Adrenal gland (tissue), 19 donors: ENCODE measurements around the gene DNAH2. TPM values are rescaled to one million over a fixed set of nuclear protein-coding genes. Genes with fewer than 3 reads are reported as not detected.

Experiments
- DNase-seq, 7 donors: peaks; one replicate each; pipeline ENCODE4 v3.0.0-alpha.2; 2019 to 2020
- H3K27ac ChIP-seq, 5 donors: fragments of 200-600 bp; sonication (generic) in 4 of 5; 1 replicate in 3 of 5; 2 replicates in 2 of 5; pipeline versions ENCODE4 v1.5.1 to v1.8.0; 2016 to 2020; ENCODE audit warnings: mild to moderate bottlenecking in 1 of 5
- H3K27me3 ChIP-seq: fragments of 200-600 bp; 2 replicates; pipeline ENCODE4 v1.8.0; 2021
- H3K36me3 ChIP-seq, 2 donors: fragments of 200-600 bp; replicated peaks in 1 of 2; 1 replicate in 1 of 2; 2 replicates in 1 of 2; pipeline versions ENCODE4 v1.5.1 to v1.8.0; 2018 to 2022
- H3K4me1 ChIP-seq, 2 donors: fragments of 200-600 bp; replicated peaks in 1 of 2; 1 replicate in 1 of 2; 2 replicates in 1 of 2; pipeline versions ENCODE4 v1.5.1 to v1.8.0; 2018 to 2021
- H3K4me3 ChIP-seq, 4 donors: fragments of 200-600 bp; sonication (generic) in 3 of 4; one replicate each; pipeline ENCODE4 v1.5.1; 2016 to 2018
- H3K9me3 ChIP-seq, 3 donors: fragments of 200-600 bp; sonication (generic) in 1 of 3; replicated peaks in 1 of 3; 1 replicate in 2 of 3; 2 replicates in 1 of 3; pipeline versions ENCODE4 v1.5.1 to v1.8.0; 2016 to 2021
- CTCF ChIP-seq, 6 experiments: fragments of 450-650 bp in 4 of 6; fragments of 200-600 bp in 2 of 6; sonication (generic) in 1 of 6; IDR thresholded peaks; 1 replicate in 5 of 6; 2 replicates in 1 of 6; pipeline versions ENCODE4 v1.5.1 to v1.8.0; 2016 to 2021; ENCODE audit warnings: antibody characterized with exemption in 6 of 6, mild to moderate bottlenecking in 2 of 6, moderate library complexity in 1 of 6
- POLR2A ChIP-seq, 2 donors: fragments of 450-650 bp; IDR thresholded peaks; one replicate each; pipeline ENCODE4 v1.6.1; 2017; ENCODE audit warnings: antibody characterized with exemption in 2 of 2, mild to moderate bottlenecking in 2 of 2, moderate library complexity in 1 of 2
- WGBS, 4 donors: extraction: QIAGEN DNeasy Blood & Tissue Kit in 2 of 4; methylation state at CpG; one replicate each; pipeline versions ENCODE4 v1.1.5 to v1.1.7; 2013 to 2017; 5-methylcytosine and 5-hydroxymethylcytosine counted together
- intact Hi-C, 2 donors: fragments of 100-400 bp; cut with DNase I; formaldehyde crosslinking; loops; one replicate each; pipeline versions ENCODE4 v1.14.1 to v1.15.0; 2022 to 2023
- long read RNA-seq, 10 donors: library from polyadenylated mRNA in 3 of 10; unstranded in 2 of 10; stranded (forward) in 1 of 10; transcript quantifications; one replicate each; pipeline ENCODE4 v2.0.0 and lab custom pipeline, GENCODE V29; 2021 to 2026
- polyA plus RNA-seq, 3 donors: library from polyadenylated mRNA; stranded (reverse); fragments of 200-250 nt in 2 of 3; fragments of 350-450 nt in 1 of 3; fragmentation: Illumina TruSeq in 1 of 3; extraction: RNeasy Lipid Tissue Mini Kit (QIAGEN cat#74804) in 1 of 3; gene quantifications; one replicate each; pipeline ENCODE4 v1.2.3, GENCODE V29; 2013 to 2014
- total RNA-seq, 9 donors: library from RNA; depleted of rRNA in 4 of 9; stranded (reverse); fragments of >200 nt in 4 of 9; fragments of 120-200 nt in 1 of 9; fragmentation: NEBNext Ultra II Directional in 1 of 9; extraction: Animal tissue kit (Norgen Biotek cat#: 25700) in 1 of 9; gene quantifications; one replicate each; pipeline versions ENCODE4 v1.1.0 to v1.2.4, GENCODE V29; 2013 to 2023
- donor health status: healthy with polysubstance abuse.
- donor health status: Bipolar disorder and iron deficiency.
- donor health status: DM: yes; HTN: yes; CAD: no.
- donor health status: DM: no; HTN: no; CAD: no.
- donor health status: DM: no; HTN: no; CAD: no.
- donor health status: DM: yes; HTN: yes; CAD: no.

The DNAH2 gene, protein sequence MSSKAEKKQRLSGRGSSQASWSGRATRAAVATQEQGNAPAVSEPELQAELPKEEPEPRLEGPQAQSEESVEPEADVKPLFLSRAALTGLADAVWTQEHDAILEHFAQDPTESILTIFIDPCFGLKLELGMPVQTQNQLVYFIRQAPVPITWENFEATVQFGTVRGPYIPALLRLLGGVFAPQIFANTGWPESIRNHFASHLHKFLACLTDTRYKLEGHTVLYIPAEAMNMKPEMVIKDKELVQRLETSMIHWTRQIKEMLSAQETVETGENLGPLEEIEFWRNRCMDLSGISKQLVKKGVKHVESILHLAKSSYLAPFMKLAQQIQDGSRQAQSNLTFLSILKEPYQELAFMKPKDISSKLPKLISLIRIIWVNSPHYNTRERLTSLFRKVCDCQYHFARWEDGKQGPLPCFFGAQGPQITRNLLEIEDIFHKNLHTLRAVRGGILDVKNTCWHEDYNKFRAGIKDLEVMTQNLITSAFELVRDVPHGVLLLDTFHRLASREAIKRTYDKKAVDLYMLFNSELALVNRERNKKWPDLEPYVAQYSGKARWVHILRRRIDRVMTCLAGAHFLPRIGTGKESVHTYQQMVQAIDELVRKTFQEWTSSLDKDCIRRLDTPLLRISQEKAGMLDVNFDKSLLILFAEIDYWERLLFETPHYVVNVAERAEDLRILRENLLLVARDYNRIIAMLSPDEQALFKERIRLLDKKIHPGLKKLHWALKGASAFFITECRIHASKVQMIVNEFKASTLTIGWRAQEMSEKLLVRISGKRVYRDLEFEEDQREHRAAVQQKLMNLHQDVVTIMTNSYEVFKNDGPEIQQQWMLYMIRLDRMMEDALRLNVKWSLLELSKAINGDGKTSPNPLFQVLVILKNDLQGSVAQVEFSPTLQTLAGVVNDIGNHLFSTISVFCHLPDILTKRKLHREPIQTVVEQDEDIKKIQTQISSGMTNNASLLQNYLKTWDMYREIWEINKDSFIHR (N-terminal part only)
- total RNA-seq, result under 1 TPM; 0.04 to 0.26 (median 0.11) TPM
- under 1 TPM; 0.02 to 0.08 (median 0.07) TPM for polyA plus RNA-seq
- long read RNA-seq, donor 1, result 0 reads
- long read RNA-seq, donor 2, result 0 reads
- long read RNA-seq, donor 3, result 0 reads
- long read RNA-seq, donor 4, result 0 reads
- long read RNA-seq, donor 5, result 0 reads
- long read RNA-seq, donor 6, result 0 reads
- long read RNA-seq, donor 7, result 0 reads
- long read RNA-seq, donor 8, result 0 reads
- long read RNA-seq, donor 9, result 0 reads
- long read RNA-seq, donor 10, result 0 reads

GRCh38 chr17:7716901-7717755, at the start of gene DNAH2:
Gene DNAH2, plus strand, starts transcription at chr17:7717744. Its CDS starts 1,991 bp downstream, at chr17:7719735.
- peak; percentile 63 to 88 (median 79) for DNase-seq

GRCh38 chr17:7668482-7668881, 49.1 kb upstream of the DNAH2 start:
- H3K9me3 ChIP-seq, result no peaks in the 10 kb centered on the region
- TF ChIP-seq POLR2A (IDR thresholded peaks at IDR 0.05), result no peak
- no peak for DNase-seq
- no peak overlapping the region for H3K4me3 ChIP-seq
- H3K4me1 ChIP-seq, result no peaks in the 10 kb centered on the region
- H3K27ac ChIP-seq, result no peak overlapping the region
- H3K27me3 ChIP-seq, result no peaks in the 10 kb centered on the region
- intact Hi-C loops, result no loop called here
- WGBS, 4 donors, result 92 to 95% (median 94%) methylated on average over 7 of the region's 7 CpGs
- peaks cover 0 to 47% of the 10 kb centered on the region in 2 donors for H3K36me3 ChIP-seq

More at GRCh38 chr17:7716901-7717755, at the start of gene DNAH2:
- intact Hi-C loops, result no loop called here
- 0 to 2% (median 1%) methylated on average over 7 to 64 of the region's 64 CpGs for WGBS, 4 donors
- no peaks in the 10 kb centered on the region for H3K36me3 ChIP-seq
- TF ChIP-seq CTCF (IDR thresholded peaks at IDR 0.05) (peak; percentile 20 to 53 (median 43)), POLR2A (IDR thresholded peaks at IDR 0.05) (peak in 1 of 2 donors; percentile 70)
- H3K4me3 ChIP-seq, result peak within 1 kb of the TSS in 2 of 4 donors; percentile 20 to 65
- H3K27ac ChIP-seq, result peak within 1 kb of the TSS in 1 of 5 donors; percentile 36
- H3K27me3 ChIP-seq, result peaks cover 6% of the 10 kb centered on the region
- H3K9me3 ChIP-seq, result no peaks in the 10 kb centered on the region
- H3K4me1 ChIP-seq, result peaks cover 11 to 14% of the 10 kb centered on the region in 2 donors

- Histone ChIP-seq H3K9me3 (no peaks in the 10 kb centered on the region), H3K27ac (no peak overlapping the region), H3K4me1 (no peaks in the 10 kb centered on the region), H3K4me3 (no peak overlapping the region), H3K27me3 (no peaks in the 10 kb centered on the region), H3K36me3 (peaks cover 0 to 64% of the 10 kb centered on the region in 2 donors)
- 89 to 100% (median 97%) methylated on average over 2 of the region's 2 CpGs for WGBS, 4 donors
- no peak for TF ChIP-seq POLR2A (IDR thresholded peaks at IDR 0.05)
- TF ChIP-seq CTCF (IDR thresholded peaks at IDR 0.05), result peak in 5 of 6 experiments; percentile 13 to 52 (median 21)
- intact Hi-C loops, result no loop called here
- DNase-seq, result no peak
Observed at GRCh38 chr17:7673239-7673638, 44.3 kb upstream of the DNAH2 start.

DNA sequence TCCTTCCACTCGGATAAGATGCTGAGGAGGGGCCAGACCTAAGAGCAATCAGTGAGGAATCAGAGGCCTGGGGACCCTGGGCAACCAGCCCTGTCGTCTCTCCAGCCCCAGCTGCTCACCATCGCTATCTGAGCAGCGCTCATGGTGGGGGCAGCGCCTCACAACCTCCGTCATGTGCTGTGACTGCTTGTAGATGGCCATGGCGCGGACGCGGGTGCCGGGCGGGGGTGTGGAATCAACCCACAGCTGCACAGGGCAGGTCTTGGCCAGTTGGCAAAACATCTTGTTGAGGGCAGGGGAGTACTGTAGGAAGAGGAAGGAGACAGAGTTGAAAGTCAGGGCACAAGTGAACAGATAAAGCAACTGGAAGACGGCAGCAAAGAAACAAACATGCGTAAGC, 42.6 kb upstream of the DNAH2 start:
- peaks cover 0 to 52% of the 10 kb centered on the region in 2 donors for H3K36me3 ChIP-seq
- intact Hi-C loops, result no loop called here
- no peak overlapping the region for H3K4me3 ChIP-seq
- no peak overlapping the region for H3K27ac ChIP-seq
- H3K4me1 ChIP-seq, result no peaks in the 10 kb centered on the region
- no peak for DNase-seq
- H3K9me3 ChIP-seq, result no peaks in the 10 kb centered on the region
- H3K27me3 ChIP-seq, result no peaks in the 10 kb centered on the region
- no peak for TF ChIP-seq CTCF (IDR thresholded peaks at IDR 0.05)
- no peak for TF ChIP-seq POLR2A (IDR thresholded peaks at IDR 0.05)
- WGBS, 4 donors, result 87 to 91% (median 90%) methylated on average over 13 to 14 of the region's 14 CpGs
